Activated CD4-positive, alpha-beta memory T cell treated with anti-CD3 and anti-CD28 coated beads, Interleukin-2, amount 10 ng/mL, durations not matched to agents 7 days and 5 days (primary cell): Measurements from ENCODE around the gene PADI2. TPM values are rescaled to one million over a fixed set of nuclear protein-coding genes. Genes with fewer than 3 reads are reported as not detected.

Experiments used
- CTCF ChIA-PET: fragments of 350-600 bp; sonication (Branson Sonifier 250); formaldehyde crosslinking; loops from one replicate; lab custom pipeline; 2021; ENCODE audit warnings: antibody characterized with exemption, inconsistent platforms; lab: Charles Lee
- POLR2A ChIA-PET: fragments of 350-600 bp; sonication (Branson Sonifier 250); formaldehyde crosslinking; loops from one replicate; lab custom pipeline; 2021; ENCODE audit warnings: antibody characterized with exemption; lab: Charles Lee
- DNase-seq: peaks from one replicate; pipeline ENCODE4 v3.0.0-alpha.2; 2020
- H3K27ac Mint-ChIP-seq: one replicate; pipeline ENCODE4 v1.8.0; 2021; ENCODE audit warnings: mild to moderate bottlenecking, mixed read lengths
- H3K27me3 Mint-ChIP-seq: one replicate; pipeline ENCODE4 v1.8.0; 2021; ENCODE audit warnings: mixed read lengths
- H3K36me3 Mint-ChIP-seq: one replicate; pipeline ENCODE4 v1.8.0; 2021; ENCODE audit warnings: low read depth, mixed read lengths
- H3K4me1 Mint-ChIP-seq: one replicate; pipeline ENCODE4 v1.8.0; 2021; ENCODE audit warnings: mixed read lengths
- H3K4me3 Mint-ChIP-seq: one replicate; pipeline ENCODE4 v1.8.0; 2021; ENCODE audit warnings: mild to moderate bottlenecking, mixed read lengths
- H3K9me3 Mint-ChIP-seq: one replicate; pipeline ENCODE4 v1.8.0; 2021; ENCODE audit warnings: mixed read lengths
- total RNA-seq, 2 experiments: library from RNA; stranded (reverse); gene quantifications; one replicate each; pipeline ENCODE4 v1.2.3, GENCODE V29; 2021

Gene PADI2
- total RNA-seq, 2 experiments from 2014 or later, result not detected

- peaks cover 41% of the 10 kb centered on the region for H3K27me3 Mint-ChIP-seq
- CTCF ChIA-PET, result no interaction called here
- H3K9me3 Mint-ChIP-seq, result no peaks in the 10 kb centered on the region
- no peak overlapping the region for H3K4me3 Mint-ChIP-seq
- no peak overlapping the region for H3K27ac Mint-ChIP-seq
- DNase-seq, result no peak
- POLR2A ChIA-PET, result no interaction called here
- H3K4me1 Mint-ChIP-seq, result peaks cover 4% of the 10 kb centered on the region
- H3K36me3 Mint-ChIP-seq, result no peaks in the 10 kb centered on the region
Observed at GRCh38 chr1:17117451-17118265, 1.6 kb downstream of the PADI2 start.

DNA sequence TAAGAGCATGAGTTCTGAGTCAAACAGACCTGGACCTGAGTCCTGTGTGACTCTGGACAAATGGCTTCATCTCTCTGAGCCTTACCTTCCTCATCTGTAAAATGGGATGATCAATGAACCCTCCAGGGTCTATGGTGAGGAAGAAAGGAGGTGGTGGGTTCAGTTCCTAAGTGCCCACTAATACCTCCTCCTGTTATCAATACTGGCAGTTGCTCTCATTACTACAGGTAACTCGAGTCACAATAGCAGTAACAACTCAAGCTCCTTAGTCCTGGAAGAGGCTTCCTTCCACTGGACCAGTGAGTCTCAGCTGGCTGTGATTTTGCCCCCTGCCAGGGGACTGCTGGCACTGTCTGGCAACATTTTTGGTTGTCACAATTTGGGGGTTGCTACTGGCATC is 2.6 kb downstream of the PADI2 start:
- no peak overlapping the region for H3K27ac Mint-ChIP-seq
- CTCF ChIA-PET, result no interaction called here
- no peak overlapping the region for H3K4me3 Mint-ChIP-seq
- peaks cover 4% of the 10 kb centered on the region for H3K4me1 Mint-ChIP-seq
- H3K36me3 Mint-ChIP-seq, result no peaks in the 10 kb centered on the region
- peaks cover 41% of the 10 kb centered on the region for H3K27me3 Mint-ChIP-seq
- DNase-seq, result no peak
- H3K9me3 Mint-ChIP-seq, result no peaks in the 10 kb centered on the region
- POLR2A ChIA-PET, result no interaction called here

DNA sequence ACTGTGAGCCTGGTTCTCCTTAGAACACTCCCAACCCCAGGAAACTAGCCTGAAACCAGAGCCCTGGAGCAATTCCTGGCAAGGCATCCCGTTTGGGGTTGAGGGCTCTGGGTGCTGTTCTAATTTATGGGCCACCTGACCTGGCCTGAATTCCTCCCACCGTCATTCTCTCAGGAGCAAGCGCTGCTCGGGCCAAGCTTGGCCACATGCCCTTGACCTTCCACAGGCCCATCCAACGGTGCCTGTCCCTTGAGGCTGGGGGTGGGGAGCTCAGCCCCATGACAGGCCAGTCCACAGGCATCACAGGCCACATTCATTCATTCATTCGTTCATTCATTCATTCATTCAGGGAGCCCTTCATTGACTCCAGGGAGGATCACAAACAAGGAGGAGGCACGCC is 5.3 kb downstream of the PADI2 start:
- POLR2A ChIA-PET, result no interaction called here
- H3K36me3 Mint-ChIP-seq, result no peaks in the 10 kb centered on the region
- H3K4me3 Mint-ChIP-seq, result no peak overlapping the region
- no peak overlapping the region for H3K27ac Mint-ChIP-seq
- peaks cover 4% of the 10 kb centered on the region for H3K4me1 Mint-ChIP-seq
- H3K9me3 Mint-ChIP-seq, result no peaks in the 10 kb centered on the region
- DNase-seq, result no peak
- peaks cover 32% of the 10 kb centered on the region for H3K27me3 Mint-ChIP-seq
- CTCF ChIA-PET, result no interaction called here

DNA sequence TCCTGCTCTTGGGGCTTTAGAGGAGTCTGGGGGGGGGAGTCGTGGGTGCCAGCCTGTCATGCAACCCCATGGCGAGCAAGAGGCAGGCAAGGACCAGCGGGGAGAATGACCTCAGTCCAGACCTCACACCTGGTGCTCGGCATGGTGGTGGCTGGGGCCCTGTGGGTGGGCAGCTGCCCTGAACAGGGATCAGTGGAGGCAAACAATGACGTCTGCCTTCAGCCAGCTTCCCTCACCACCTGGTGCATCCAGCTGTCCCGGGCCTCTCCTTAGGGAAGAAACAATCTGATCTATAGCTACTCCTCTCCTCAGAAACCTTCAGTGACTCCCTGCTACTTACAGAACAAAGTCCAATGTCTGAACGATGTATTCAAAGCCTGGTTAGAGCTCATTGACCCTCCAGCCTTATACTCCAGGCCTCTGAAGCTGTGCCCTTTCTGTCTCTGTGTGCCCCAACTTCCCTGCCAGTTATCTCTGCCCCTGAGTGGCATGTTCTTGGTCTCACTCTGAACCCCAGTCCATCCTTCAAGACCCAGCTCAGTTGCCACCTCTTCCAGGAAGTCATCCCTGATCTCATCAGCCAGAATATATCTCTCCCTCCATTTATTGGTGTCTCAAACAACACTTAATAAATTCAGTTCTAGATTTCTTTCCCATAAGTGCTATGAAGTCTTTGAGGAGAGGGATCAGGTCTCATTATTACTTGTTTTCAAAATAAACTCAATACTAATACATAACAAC is 6.6 kb downstream of the PADI2 start:
- ChIA-PET POLR2A (no interaction called here), CTCF (no interaction called here)
- H3K9me3 Mint-ChIP-seq, result no peaks in the 10 kb centered on the region
- no peak overlapping the region for H3K27ac Mint-ChIP-seq
- H3K4me3 Mint-ChIP-seq, result no peak overlapping the region
- H3K4me1 Mint-ChIP-seq, result no peaks in the 10 kb centered on the region
- H3K36me3 Mint-ChIP-seq, result no peaks in the 10 kb centered on the region
- peaks cover 19% of the 10 kb centered on the region for H3K27me3 Mint-ChIP-seq
- no peak for DNase-seq

- H3K36me3 Mint-ChIP-seq, result no peaks in the 10 kb centered on the region
- no peaks in the 10 kb centered on the region for H3K4me1 Mint-ChIP-seq
- peaks cover 14% of the 10 kb centered on the region for H3K27me3 Mint-ChIP-seq
- H3K4me3 Mint-ChIP-seq, result no peak overlapping the region
- H3K9me3 Mint-ChIP-seq, result no peaks in the 10 kb centered on the region
- H3K27ac Mint-ChIP-seq, result no peak overlapping the region
- ChIA-PET POLR2A (no interaction called here), CTCF (no interaction called here)
- DNase-seq, result no peak
Observed at GRCh38 chr1:17112076-17112475, 7.2 kb downstream of the PADI2 start.

DNA sequence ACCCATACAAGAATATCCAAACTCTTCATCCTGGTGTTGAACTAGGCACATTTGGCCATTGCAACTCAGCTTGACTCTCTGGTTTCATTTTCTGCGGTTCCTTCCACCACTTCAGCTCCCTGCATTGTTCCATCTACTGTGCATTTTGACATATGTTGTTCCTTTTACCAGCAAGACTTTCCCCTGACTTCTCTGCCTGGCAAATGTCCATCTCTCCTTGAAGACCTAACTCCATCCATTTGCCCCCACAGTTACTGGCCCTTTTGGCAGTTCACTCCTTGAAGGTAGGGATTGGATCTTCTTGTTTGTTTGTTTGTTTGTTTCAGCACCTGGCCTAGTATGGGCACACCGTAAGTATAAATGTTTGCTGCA is 8.7 kb downstream of the PADI2 start:
- no peak for DNase-seq
- no peaks in the 10 kb centered on the region for H3K4me1 Mint-ChIP-seq
- H3K27me3 Mint-ChIP-seq, result peaks cover 10% of the 10 kb centered on the region
- no peak overlapping the region for H3K27ac Mint-ChIP-seq
- no peak overlapping the region for H3K4me3 Mint-ChIP-seq
- ChIA-PET POLR2A (no interaction called here), CTCF (no interaction called here)
- no peaks in the 10 kb centered on the region for H3K36me3 Mint-ChIP-seq
- no peaks in the 10 kb centered on the region for H3K9me3 Mint-ChIP-seq

DNA sequence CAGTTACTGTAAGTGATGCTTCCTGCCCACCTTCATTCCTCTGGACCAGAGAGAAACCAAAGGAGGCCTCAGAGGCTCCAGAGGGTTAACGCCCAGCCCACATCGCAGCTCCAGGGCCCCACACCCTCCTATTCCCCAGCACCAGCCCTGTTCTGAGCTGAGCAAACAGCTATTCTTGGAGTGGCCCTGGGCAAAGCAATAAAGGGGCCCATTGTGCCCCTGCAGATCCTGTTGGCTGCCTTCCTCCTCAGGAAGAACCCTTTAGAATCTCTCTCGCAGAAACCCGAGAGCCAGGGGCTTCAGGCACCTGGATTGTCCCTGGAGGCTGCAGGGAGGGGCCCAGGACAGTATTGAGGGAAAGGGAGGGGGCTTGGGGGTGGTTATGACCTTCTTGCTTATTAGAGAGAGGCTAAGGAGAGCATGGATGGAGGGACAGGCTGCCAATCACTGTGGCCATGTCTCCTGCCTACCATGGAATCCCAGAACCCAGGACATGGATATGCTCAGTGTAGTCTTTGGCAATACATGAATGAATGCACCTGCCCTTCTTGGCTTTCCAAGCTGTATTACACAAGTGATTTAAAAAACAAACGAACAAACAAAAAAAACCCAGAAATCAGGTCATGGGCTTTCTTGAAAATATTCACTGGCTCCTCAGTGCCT is 9.2 kb downstream of the PADI2 start:
- no peaks in the 10 kb centered on the region for H3K4me1 Mint-ChIP-seq
- no peaks in the 10 kb centered on the region for H3K9me3 Mint-ChIP-seq
- H3K27ac Mint-ChIP-seq, result no peak overlapping the region
- DNase-seq, result no peak
- H3K27me3 Mint-ChIP-seq, result peaks cover 8% of the 10 kb centered on the region
- H3K4me3 Mint-ChIP-seq, result no peak overlapping the region
- ChIA-PET POLR2A (no interaction called here), CTCF (no interaction called here)
- no peaks in the 10 kb centered on the region for H3K36me3 Mint-ChIP-seq

DNA sequence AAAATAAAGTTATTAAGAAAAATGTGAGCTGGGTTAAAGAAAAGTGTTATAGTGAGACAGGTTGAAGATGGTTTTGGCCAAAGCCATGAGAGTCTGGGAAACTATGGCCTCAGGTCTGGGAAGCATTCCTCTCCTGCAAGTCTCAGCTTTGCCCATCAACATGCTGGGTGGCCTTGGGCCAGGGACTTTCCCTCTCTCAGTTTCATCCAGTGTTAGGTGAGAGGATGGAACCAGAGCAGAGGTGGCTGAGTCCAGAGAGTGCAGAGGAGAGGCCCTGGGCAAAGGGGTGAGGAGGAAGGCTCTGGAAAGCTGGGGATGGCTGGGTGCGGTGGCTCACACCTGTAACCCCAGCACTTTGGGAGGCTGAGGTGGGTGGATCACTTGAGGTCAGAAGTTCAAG is 10.5 kb downstream of the PADI2 start:
- Mint-ChIP-seq H3K9me3 (no peaks in the 10 kb centered on the region), H3K27me3 (peaks cover 8% of the 10 kb centered on the region), H3K4me3 (no peak overlapping the region), H3K36me3 (no peaks in the 10 kb centered on the region), H3K4me1 (no peaks in the 10 kb centered on the region), H3K27ac (no peak overlapping the region)
- ChIA-PET CTCF (no interaction called here), POLR2A (no interaction called here)
- DNase-seq, result no peak

GRCh38 chr1:17108360-17108759 is 10.9 kb downstream of the PADI2 start:
- Mint-ChIP-seq H3K9me3 (no peaks in the 10 kb centered on the region), H3K4me1 (no peaks in the 10 kb centered on the region), H3K4me3 (no peak overlapping the region), H3K36me3 (no peaks in the 10 kb centered on the region), H3K27me3 (peaks cover 8% of the 10 kb centered on the region), H3K27ac (no peak overlapping the region)
- ChIA-PET POLR2A (no interaction called here), CTCF (no interaction called here)
- DNase-seq, result no peak

- no peaks in the 10 kb centered on the region for H3K4me1 Mint-ChIP-seq
- no peak overlapping the region for H3K27ac Mint-ChIP-seq
- ChIA-PET POLR2A (no interaction called here), CTCF (no interaction called here)
- no peak overlapping the region for H3K4me3 Mint-ChIP-seq
- H3K9me3 Mint-ChIP-seq, result no peaks in the 10 kb centered on the region
- no peaks in the 10 kb centered on the region for H3K36me3 Mint-ChIP-seq
- no peak for DNase-seq
- peaks cover 4% of the 10 kb centered on the region for H3K27me3 Mint-ChIP-seq
Observed at GRCh38 chr1:17104782-17105181, 14.5 kb downstream of the PADI2 start.

DNA sequence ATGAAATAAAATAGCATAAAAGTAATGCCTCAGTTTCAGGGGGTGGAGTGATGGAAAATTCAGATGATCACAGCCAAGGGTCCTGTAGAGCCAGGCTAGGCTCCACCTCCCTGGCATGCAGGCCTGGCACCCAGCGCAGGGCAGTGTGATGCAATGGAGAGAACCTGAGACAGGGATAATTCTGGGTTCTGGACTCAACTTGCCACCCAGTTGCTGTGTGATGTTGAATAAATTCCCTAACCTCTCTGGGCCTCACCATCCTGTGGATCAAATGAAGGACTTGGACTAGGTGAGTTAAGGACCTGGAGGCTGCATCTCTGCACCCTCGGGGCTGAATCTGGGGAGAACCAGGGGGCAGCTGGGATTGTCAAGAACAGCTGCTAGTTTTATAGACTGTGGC is 17.0 kb downstream of the PADI2 start:
- ChIA-PET POLR2A (no interaction called here), CTCF (no interaction called here)
- no peak overlapping the region for H3K27ac Mint-ChIP-seq
- no peak for DNase-seq
- no peaks in the 10 kb centered on the region for H3K36me3 Mint-ChIP-seq
- no peaks in the 10 kb centered on the region for H3K9me3 Mint-ChIP-seq
- no peak overlapping the region for H3K4me3 Mint-ChIP-seq
- no peaks in the 10 kb centered on the region for H3K4me1 Mint-ChIP-seq
- H3K27me3 Mint-ChIP-seq, result peaks cover 4% of the 10 kb centered on the region

DNA sequence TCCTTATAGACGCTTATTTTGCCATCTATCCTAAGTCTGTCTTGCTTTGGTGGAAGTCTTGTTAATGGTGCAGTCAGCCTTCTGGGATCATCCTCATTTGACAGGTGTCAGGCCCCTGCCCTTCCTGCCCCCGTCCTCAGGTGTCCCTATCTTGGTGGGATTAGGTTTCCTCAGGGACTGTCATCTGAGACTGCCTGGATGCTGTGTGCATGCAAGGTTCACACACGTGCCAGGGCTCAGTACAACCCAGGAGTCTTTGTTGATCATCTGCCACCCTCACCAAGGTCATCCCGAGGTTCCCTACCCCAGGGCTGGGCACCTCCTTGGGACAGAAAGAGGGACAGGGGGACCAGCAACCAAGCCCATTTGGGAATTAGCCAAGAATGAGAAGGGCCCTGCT is 18.0 kb downstream of the PADI2 start:
- ChIA-PET CTCF (no interaction called here), POLR2A (no interaction called here)
- DNase-seq, result no peak
- Mint-ChIP-seq H3K27ac (no peak overlapping the region), H3K36me3 (no peaks in the 10 kb centered on the region), H3K27me3 (peaks cover 4% of the 10 kb centered on the region), H3K9me3 (no peaks in the 10 kb centered on the region), H3K4me1 (no peaks in the 10 kb centered on the region), H3K4me3 (no peak overlapping the region)

DNA sequence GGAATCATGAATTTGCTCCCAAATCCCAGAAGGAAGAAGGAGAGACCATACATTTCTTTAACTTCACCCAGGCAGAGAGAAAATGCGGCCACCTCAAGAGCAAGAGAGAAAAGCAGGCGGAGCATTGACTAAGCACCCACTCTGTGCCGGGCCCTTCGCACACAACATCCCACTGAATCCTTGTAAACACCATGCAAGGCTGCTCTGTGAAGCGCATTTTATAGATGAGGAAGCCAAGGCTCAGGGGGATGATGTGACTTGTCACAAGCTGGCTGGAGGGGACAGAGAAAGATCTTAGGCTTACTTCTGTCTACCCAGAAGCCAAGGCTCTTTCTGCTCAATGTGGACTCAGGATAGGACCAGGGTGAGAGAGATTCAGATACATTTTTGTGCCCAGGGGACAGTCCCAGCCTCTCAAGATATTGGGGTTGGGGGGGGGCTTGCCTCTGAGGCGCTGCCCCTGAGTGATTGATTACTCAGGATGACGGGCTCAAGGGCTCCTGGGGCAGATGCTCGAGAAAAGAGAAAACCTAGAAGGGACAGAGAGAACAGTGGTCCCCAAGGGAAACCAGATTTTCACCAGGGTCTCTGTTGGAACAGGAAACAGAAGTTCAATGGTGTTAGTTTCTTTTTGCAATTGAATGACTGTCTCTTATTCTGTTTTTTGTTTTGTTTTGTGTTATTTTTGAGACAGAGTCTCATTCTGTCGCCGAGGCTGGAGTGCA is 19.5 kb downstream of the PADI2 start:
- no peaks in the 10 kb centered on the region for H3K9me3 Mint-ChIP-seq
- CTCF ChIA-PET, result no interaction called here
- H3K27ac Mint-ChIP-seq, result no peak overlapping the region

More for the DNA sequence above, 19.5 kb downstream of the PADI2 start:
- Mint-ChIP-seq H3K4me1 (no peaks in the 10 kb centered on the region), H3K4me3 (no peak overlapping the region), H3K36me3 (no peaks in the 10 kb centered on the region), H3K27me3 (peaks cover 6% of the 10 kb centered on the region)
- no peak for DNase-seq
- POLR2A ChIA-PET, result no interaction called here
